Stimulated activated CD8-positive, alpha-beta memory T cell treated with anti-CD3 and anti-CD28 coated beads, Interleukin-4, amount 100 ng/mL, for 48 hours (primary cell): ENCODE results near the gene DDIT4.
A peak's percentile ranks its signal among the peaks of the same experiment; 100 is the strongest.

Source experiments
- DNase-seq: peaks from one replicate; pipeline ENCODE4 v3.0.0-alpha.2; 2020

The DDIT4 gene

GRCh38 chr10:72319416-72320254, 45.9 kb downstream of the DDIT4 start:
- peak; percentile 93 for DNase-seq

GRCh38 chr10:72320676-72321247, 47.0 kb downstream of the DDIT4 start:
- DNase-seq: peak; percentile 82

- peak; percentile 50 for DNase-seq
Observed at GRCh38 chr10:72321248-72322029, 47.7 kb downstream of the DDIT4 start.

GRCh38 chr10:72322030-72322279, 48.2 kb downstream of the DDIT4 start:
- DNase-seq: no peak

GRCh38 chr10:72322280-72323058, 48.7 kb downstream of the DDIT4 start:
- DNase-seq: peak; percentile 68

GRCh38 chr10:72323108-72323749, 49.5 kb downstream of the DDIT4 start:
- DNase-seq: no peak

GRCh38 chr10:72323771-72324191, 50.1 kb downstream of the DDIT4 start:
- no peak for DNase-seq
